Smooth muscle cell (in vitro differentiated cells): ENCODE data around the gene OR2C3. TPM values are rescaled to one million over a fixed set of nuclear protein-coding genes. Genes with fewer than 3 reads are reported as not detected.

ENCODE experiments used
- DNase-seq: peaks from one replicate; lab custom pipeline; 2025; ENCODE audit not compliant: unreplicated experiment; lab: John Stamatoyannopoulos, UW
- H2AFZ ChIP-seq: fragments of 200-600 bp; sonication (generic); 2 replicates; pipeline ENCODE4 v1.6.0; 2016; ENCODE audit warnings: antibody characterized with exemption, low read depth, mild to moderate bottlenecking
- H3F3A ChIP-seq: fragments of 200-600 bp; sonication (generic); 2 replicates; pipeline ENCODE4 v1.6.0; 2017; ENCODE audit warnings: antibody characterized with exemption, low read depth
- H3K27ac ChIP-seq: fragments of 200-600 bp; sonication (generic); 2 replicates; pipeline ENCODE4 v1.5.1; 2016; ENCODE audit warnings: low read depth, mild to moderate bottlenecking
- H3K27me3 ChIP-seq: fragments of 200-600 bp; sonication (generic); 2 replicates; pipeline ENCODE4 v1.6.1; 2016; ENCODE audit warnings: low read depth, mild to moderate bottlenecking
- H3K36me3 ChIP-seq: fragments of 200-600 bp; sonication (generic); 2 replicates; pipeline ENCODE4 v1.5.1; 2016; ENCODE audit warnings: low read depth
- H3K4me1 ChIP-seq: fragments of 200-600 bp; sonication (generic); 2 replicates; pipeline ENCODE4 v1.5.1; 2016; ENCODE audit warnings: low read depth
- H3K4me2 ChIP-seq: fragments of 200-600 bp; sonication (generic); 2 replicates; pipeline ENCODE4 v1.6.0; 2016; ENCODE audit warnings: mild to moderate bottlenecking
- H3K4me3 ChIP-seq: fragments of 200-600 bp; sonication (generic); 2 replicates; pipeline ENCODE4 v1.5.1; 2016; ENCODE audit warnings: mild to moderate bottlenecking
- H3K79me2 ChIP-seq: fragments of 200-600 bp; sonication (generic); 2 replicates; pipeline ENCODE4 v1.6.0; 2016; ENCODE audit warnings: low read depth, mild to moderate bottlenecking
- H3K9ac ChIP-seq: fragments of 200-600 bp; sonication (generic); 2 replicates; pipeline ENCODE4 v1.6.0; 2016; ENCODE audit warnings: low read depth
- H3K9me3 ChIP-seq: fragments of 200-600 bp; sonication (generic); replicated peaks from 2 replicates; pipeline ENCODE4 v1.5.1; 2016; ENCODE audit warnings: low read depth
- H4K20me1 ChIP-seq: fragments of 200-600 bp; sonication (generic); 2 replicates; pipeline ENCODE4 v1.6.0; 2016; ENCODE audit warnings: low read depth
- CTCF ChIP-seq: fragments of 200-600 bp; sonication (generic); IDR thresholded peaks from 2 replicates; pipeline ENCODE4 v1.5.1; 2017; ENCODE audit warnings: borderline replicate concordance, mild to moderate bottlenecking, antibody characterized with exemption; ENCODE audit not compliant: insufficient read depth, poor library complexity, severe bottlenecking
- WGBS: methylation state at CpG from one replicate; pipeline ENCODE4 v1.1.7; 2016; ENCODE audit warnings: low lambda C conversion rate; 5-methylcytosine and 5-hydroxymethylcytosine counted together
- polyA plus RNA-seq: library from polyadenylated mRNA; unstranded; fragments of >200 nt; fragmentation: Nextera tagmentation; extraction: Ambion mirVana; gene quantifications from 2 replicates; pipeline ENCODE4 v1.2.1, GENCODE V29; 2016
- total RNA-seq: library from RNA; depleted of rRNA; stranded (reverse); fragments of >200 nt; gene quantifications from 2 replicates; pipeline ENCODE4 v1.2.3, GENCODE V29; 2014

The OR2C3 gene
- total and polyA plus RNA-seq, 2 experiments from 2014 or later, result not detected

DNA sequence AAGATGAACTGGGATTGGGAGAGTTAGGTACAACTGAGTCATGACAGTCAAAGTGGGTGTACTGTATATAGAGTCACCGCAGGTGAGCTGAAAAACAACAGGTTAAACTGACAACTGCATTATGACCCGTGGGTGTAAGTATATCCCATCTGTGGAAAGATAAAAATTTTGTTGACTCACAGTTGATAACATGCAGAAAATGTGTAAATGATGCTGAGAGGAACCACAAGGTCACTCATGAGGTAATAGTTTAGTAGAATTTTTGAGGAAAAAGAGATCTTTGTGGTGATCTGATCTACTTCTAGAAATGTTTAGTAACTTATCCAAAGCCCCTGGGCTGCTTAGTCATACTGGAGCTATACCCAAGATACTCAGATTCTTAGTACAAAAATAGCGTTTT is 838 bp downstream of the OR2C3 start:
- no peaks in the 10 kb centered on the region for H4K20me1 ChIP-seq
- H3F3A ChIP-seq, result no peaks in the 10 kb centered on the region
- no peak overlapping the region for H3K9ac ChIP-seq
- no peaks in the 10 kb centered on the region for H3K27me3 ChIP-seq
- no peaks in the 10 kb centered on the region for H3K9me3 ChIP-seq
- 24% methylated on average over 3 of the region's 3 CpGs for WGBS
- no peaks in the 10 kb centered on the region for H3K4me1 ChIP-seq
- TF ChIP-seq CTCF, result no peak
- H3K36me3 ChIP-seq, result no peaks in the 10 kb centered on the region
- DNase-seq, result no peak
- H2AFZ ChIP-seq, result no peak overlapping the region
- no peak overlapping the region for H3K4me3 ChIP-seq
- H3K79me2 ChIP-seq, result no peaks in the 10 kb centered on the region
- H3K4me2 ChIP-seq, result no peak overlapping the region
- peak overlapping the region; percentile 28 for H3K27ac ChIP-seq

DNA sequence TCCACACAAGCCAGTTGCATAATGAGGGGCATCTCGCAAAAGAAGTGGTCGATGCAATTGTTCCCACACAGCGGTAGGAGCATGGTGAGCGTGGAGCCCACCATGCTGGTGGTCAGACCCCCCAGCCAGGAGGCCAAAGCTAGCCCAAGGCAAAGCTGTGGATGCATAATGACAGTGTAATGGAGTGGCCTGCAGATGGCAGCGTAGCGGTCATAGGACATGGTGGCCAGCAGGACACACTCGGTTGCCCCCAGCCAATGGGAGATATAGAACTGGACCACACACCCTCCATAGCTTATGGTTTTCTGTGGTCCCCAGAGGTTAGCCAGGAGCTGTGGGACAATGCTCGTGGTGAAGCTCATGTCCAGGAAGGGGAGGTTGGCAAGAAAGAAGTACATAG is 4.3 kb downstream of the OR2C3 start:
- no peaks in the 10 kb centered on the region for H4K20me1 ChIP-seq

DNA sequence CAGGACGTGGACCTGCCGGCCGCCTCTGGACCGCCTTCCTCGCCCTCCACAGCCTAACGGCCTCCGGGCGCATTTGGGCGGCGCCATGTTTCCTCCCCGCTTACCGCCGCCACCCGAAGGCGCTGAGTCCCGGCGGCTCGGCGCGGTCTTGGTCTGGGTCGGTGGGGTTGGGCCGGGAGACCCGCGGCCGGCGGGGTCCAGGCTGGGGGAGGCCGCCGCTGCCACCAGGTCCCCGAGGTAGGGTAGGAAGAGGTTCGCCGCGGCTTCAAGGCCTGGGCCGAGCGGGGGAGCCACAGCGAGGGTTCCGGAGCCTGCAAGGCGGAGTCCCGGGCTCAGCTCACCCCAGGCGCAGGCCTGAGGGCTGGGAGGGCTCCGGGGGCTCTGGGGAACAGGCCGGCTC is 5.5 kb downstream of the OR2C3 start:
- Histone ChIP-seq H3K9me3 (no peaks in the 10 kb centered on the region), H3K79me2 (no peaks in the 10 kb centered on the region), H4K20me1 (no peaks in the 10 kb centered on the region), H3K27me3 (no peaks in the 10 kb centered on the region), H3K27ac (no peak overlapping the region), H3K4me3 (no peak overlapping the region), H2AFZ (no peak overlapping the region), H3K4me2 (no peak overlapping the region), H3K36me3 (no peaks in the 10 kb centered on the region), H3K4me1 (no peaks in the 10 kb centered on the region), H3F3A (no peaks in the 10 kb centered on the region), H3K9ac (no peak overlapping the region)
- no peak for DNase-seq
- no peak for TF ChIP-seq CTCF
- WGBS, result 95% methylated on average over 29 of the region's 41 CpGs

More for the DNA sequence above, 4.3 kb downstream of the OR2C3 start:
- Histone ChIP-seq H3K9me3 (no peaks in the 10 kb centered on the region), H3K79me2 (no peaks in the 10 kb centered on the region), H3K36me3 (no peaks in the 10 kb centered on the region), H3K4me3 (no peak overlapping the region), H3K4me2 (no peak overlapping the region), H3K4me1 (no peaks in the 10 kb centered on the region), H3K9ac (no peak overlapping the region), H2AFZ (no peak overlapping the region), H3K27me3 (no peaks in the 10 kb centered on the region), H3K27ac (no peak overlapping the region), H3F3A (no peaks in the 10 kb centered on the region)
- no peak for TF ChIP-seq CTCF
- no peak for DNase-seq
- 96% methylated on average over 8 of the region's 8 CpGs for WGBS

- no peaks in the 10 kb centered on the region for H3K36me3 ChIP-seq
- no peaks in the 10 kb centered on the region for H3K79me2 ChIP-seq
- no peaks in the 10 kb centered on the region for H3K4me1 ChIP-seq
- H3K4me3 ChIP-seq, result no peak overlapping the region
- H3F3A ChIP-seq, result no peaks in the 10 kb centered on the region
- no peaks in the 10 kb centered on the region for H4K20me1 ChIP-seq
- no peak for TF ChIP-seq CTCF
- H3K27me3 ChIP-seq, result no peaks in the 10 kb centered on the region
- no peak overlapping the region for H2AFZ ChIP-seq
- no peak overlapping the region for H3K27ac ChIP-seq
- no peak overlapping the region for H3K4me2 ChIP-seq
- H3K9ac ChIP-seq, result no peak overlapping the region
- 92% methylated on average over 1 of the region's 1 CpG for WGBS
- DNase-seq, result no peak
- H3K9me3 ChIP-seq, result no peaks in the 10 kb centered on the region
Observed at GRCh38 chr1:247529771-247530355, 6.4 kb downstream of the OR2C3 start.
